ENCODE data around the gene DGCR2.
"Not testable (repeated sequence)": the region's sequence is repeated elsewhere in the genome, so short reads cannot be mapped to it uniquely, and the experiment has no call there.

DGCR2 gene

GRCh38 chr22:19122143-19122751 is at the start of gene DGCR2:
DGCR2 (minus strand) TSS chr22:19122412; CDS start chr22:19122206, 206 bp downstream.
- peak; percentile 95 for DNase-seq

GRCh38 chr22:19169947-19170318 is 47.7 kb upstream of the DGCR2 start:
- no peak for DNase-seq

GRCh38 chr22:19169002-19169946 is 47.1 kb upstream of the DGCR2 start:
- no peak for DNase-seq

- DNase-seq = no peak
These were observed 46.1 kb upstream of the DGCR2 start for GRCh38 chr22:19168088-19168890.

GRCh38 chr22:19167106-19167869 is 45.1 kb upstream of the DGCR2 start:
- no peak for DNase-seq

- no peak for DNase-seq
These were observed 44.2 kb upstream of the DGCR2 start for GRCh38 chr22:19166421-19166820.

- DNase-seq = no peak
These were observed 42.2 kb upstream of the DGCR2 start for GRCh38 chr22:19164425-19164824.

- DNase-seq = not testable (repeated sequence)
These were observed 36.4 kb upstream of the DGCR2 start for GRCh38 chr22:19158649-19159048.

- not testable (repeated sequence) for DNase-seq
These were observed 33.9 kb upstream of the DGCR2 start for GRCh38 chr22:19156109-19156508.

GRCh38 chr22:19152942-19153883 is 31.0 kb upstream of the DGCR2 start:
- DNase-seq = no peak

- no peak for DNase-seq
These were observed 29.3 kb upstream of the DGCR2 start for GRCh38 chr22:19151329-19152191.

- no peak for DNase-seq
These were observed 28.5 kb upstream of the DGCR2 start for GRCh38 chr22:19150482-19151328.

GRCh38 chr22:19149991-19150390 is 27.8 kb upstream of the DGCR2 start, which contains the start of gene GSC2:
GSC2 (minus strand) TSS chr22:19150292; CDS start chr22:19150283, 9 bp downstream.
- no peak for DNase-seq

- no peak for DNase-seq
These were observed 27.1 kb upstream of the DGCR2 start for GRCh38 chr22:19149047-19149883.

- DNase-seq = no peak
These were observed 26.3 kb upstream of the DGCR2 start for GRCh38 chr22:19148417-19149046.

GRCh38 chr22:19147195-19147780 is 25.1 kb upstream of the DGCR2 start:
- DNase-seq = no peak

- DNase-seq = no peak
These were observed 24.2 kb upstream of the DGCR2 start for GRCh38 chr22:19146215-19146968.
